ENCODE results near the gene CUL9.

DNA sequence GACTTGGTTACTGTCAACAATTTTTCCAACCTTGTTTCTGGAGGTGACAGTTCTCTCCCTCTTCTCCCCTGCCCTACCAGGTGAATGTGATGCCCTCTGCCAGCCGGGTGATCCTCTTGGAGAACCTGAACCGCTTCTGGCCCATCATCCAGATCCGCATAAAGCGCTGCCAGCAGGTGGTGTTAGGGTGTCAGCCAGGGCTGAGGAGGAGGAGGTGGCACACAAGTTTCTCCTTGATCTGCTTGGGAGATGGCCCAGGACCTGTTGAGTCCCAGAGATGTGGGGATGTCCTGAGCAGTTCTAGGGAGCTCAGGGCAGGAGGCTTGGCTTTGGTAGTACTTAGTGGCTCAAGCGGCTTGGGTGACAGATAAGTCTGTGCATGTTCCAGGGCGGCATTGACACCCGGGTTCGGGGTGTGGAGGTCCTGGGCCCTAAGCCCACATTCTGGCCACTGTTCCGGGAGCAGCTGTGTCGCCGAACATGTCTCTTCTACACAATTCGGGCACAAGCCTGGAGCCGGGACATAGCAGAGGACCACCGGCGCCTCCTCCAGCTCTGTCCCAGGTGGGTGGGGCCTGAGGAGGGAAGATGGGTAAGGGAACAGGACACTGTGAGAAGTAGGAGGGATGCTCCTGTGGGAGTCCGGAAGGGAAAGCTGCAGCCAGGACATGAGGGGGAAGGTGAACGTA lies 21.2 kb downstream of the CUL9 start:
- TF ChIP-seq, protein P1, sequence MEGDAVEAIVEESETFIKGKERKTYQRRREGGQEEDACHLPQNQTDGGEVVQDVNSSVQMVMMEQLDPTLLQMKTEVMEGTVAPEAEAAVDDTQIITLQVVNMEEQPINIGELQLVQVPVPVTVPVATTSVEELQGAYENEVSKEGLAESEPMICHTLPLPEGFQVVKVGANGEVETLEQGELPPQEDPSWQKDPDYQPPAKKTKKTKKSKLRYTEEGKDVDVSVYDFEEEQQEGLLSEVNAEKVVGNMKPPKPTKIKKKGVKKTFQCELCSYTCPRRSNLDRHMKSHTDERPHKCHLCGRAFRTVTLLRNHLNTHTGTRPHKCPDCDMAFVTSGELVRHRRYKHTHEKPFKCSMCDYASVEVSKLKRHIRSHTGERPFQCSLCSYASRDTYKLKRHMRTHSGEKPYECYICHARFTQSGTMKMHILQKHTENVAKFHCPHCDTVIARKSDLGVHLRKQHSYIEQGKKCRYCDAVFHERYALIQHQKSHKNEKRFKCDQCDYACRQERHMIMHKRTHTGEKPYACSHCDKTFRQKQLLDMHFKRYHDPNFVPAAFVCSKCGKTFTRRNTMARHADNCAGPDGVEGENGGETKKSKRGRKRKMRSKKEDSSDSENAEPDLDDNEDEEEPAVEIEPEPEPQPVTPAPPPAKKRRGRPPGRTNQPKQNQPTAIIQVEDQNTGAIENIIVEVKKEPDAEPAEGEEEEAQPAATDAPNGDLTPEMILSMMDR (IDR thresholded peaks at IDR 0.05): no peak
- TF ChIP-seq EP300 (IDR thresholded peaks at IDR 0.05; ENCODE audit: low read depth): no peak
- TF ChIP-seq POLR2A (IDR thresholded peaks at IDR 0.05): no peak
